ENCODE results near the gene MIDN. TPM values are rescaled to one million over a fixed set of nuclear protein-coding genes. Genes with fewer than 3 reads are reported as not detected.

The MIDN gene
- total and polyA plus RNA-seq, 4 donors = 39.7 to 185 (median 58.7) TPM

DNA sequence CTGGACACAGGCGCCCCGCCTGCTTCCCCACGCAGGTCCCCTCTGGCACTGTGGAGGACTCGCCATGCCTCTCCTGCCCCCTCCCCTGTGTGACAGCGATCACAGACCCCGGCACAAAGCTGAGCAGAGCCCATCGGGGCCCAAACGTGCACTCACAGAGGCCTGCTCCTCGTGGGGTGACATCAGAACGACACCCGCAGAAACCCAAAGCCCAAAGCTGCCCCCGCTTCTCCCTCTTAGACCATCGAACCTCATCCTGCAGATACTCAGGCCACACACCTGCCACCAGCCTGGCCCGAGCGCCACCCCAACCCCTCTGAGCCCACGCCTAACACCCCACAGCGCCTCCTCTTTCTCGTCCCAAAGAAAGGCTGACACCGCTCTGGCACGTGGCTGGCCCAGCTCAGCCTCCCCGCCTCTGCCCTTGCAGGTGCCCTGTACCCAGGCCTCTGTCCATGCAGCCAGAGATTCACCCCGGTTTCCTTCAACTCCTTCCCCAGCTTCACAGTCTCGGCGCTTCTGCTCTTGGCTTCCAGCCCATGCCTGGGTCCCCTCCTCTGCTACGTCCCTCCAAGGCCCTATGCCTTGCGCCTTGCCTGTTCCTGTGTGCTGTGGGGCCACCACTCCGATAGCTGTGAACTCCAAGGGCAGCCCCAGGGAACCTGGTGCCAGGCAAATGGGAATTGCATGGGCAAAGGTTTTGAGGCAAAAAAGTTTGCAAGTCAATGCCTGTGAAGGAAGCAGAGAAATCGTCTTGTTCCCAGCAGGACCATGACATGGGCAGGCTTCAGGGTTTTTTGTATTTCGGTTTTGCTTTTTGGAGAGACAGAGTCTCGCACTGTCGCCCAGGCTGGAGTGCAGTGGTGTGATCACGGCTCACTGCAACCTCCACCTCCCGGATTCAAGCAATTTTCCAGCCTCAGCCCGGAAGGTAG lies 9.7 kb upstream of the MIDN start:
- ATAC-seq (ENCODE audit: insufficient read depth, low FRiP score) (no peak), DNase-seq (peak in 1 of 3 donors; percentile 7)
- no peak overlapping the region for H3K9ac ChIP-seq (ENCODE audit: insufficient read depth in 1 of 2, low read length in 2 of 2)
- H3K36me3 ChIP-seq (ENCODE audit: control insufficient read depth in 4 of 4, insufficient read depth in 4 of 4, low read length in 4 of 4) = no peaks in the 10 kb centered on the region
- H3K27ac ChIP-seq (ENCODE audit: low read depth in 1 of 2, low read length in 1 of 2) = peak overlapping the region in 1 of 2 donors; percentile 18
- peaks cover 0 to 29% (median 7%) of the 10 kb centered on the region in 5 donors for H3K4me1 ChIP-seq (ENCODE audit: control insufficient read depth in 5 of 5, insufficient read depth in 5 of 5, low read length in 5 of 5)
- TF ChIP-seq, protein P1, sequence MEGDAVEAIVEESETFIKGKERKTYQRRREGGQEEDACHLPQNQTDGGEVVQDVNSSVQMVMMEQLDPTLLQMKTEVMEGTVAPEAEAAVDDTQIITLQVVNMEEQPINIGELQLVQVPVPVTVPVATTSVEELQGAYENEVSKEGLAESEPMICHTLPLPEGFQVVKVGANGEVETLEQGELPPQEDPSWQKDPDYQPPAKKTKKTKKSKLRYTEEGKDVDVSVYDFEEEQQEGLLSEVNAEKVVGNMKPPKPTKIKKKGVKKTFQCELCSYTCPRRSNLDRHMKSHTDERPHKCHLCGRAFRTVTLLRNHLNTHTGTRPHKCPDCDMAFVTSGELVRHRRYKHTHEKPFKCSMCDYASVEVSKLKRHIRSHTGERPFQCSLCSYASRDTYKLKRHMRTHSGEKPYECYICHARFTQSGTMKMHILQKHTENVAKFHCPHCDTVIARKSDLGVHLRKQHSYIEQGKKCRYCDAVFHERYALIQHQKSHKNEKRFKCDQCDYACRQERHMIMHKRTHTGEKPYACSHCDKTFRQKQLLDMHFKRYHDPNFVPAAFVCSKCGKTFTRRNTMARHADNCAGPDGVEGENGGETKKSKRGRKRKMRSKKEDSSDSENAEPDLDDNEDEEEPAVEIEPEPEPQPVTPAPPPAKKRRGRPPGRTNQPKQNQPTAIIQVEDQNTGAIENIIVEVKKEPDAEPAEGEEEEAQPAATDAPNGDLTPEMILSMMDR (IDR thresholded peaks at IDR 0.05; ENCODE audit: control extremely low read depth, extremely low read depth) = no peak
- H3K27me3 ChIP-seq (ENCODE audit: control insufficient read depth in 3 of 3, insufficient read depth in 3 of 3, low read length in 2 of 3) = no peaks in the 10 kb centered on the region
- WGBS, 2 donors = 65 to 70% methylated on average over 31 to 34 of the region's 34 CpGs
- H3K4me3 ChIP-seq = no peak overlapping the region
- H3K9me3 ChIP-seq (ENCODE audit: control insufficient read depth in 4 of 4, insufficient read depth in 3 of 4, low read length in 3 of 4) = no peaks in the 10 kb centered on the region

DNA sequence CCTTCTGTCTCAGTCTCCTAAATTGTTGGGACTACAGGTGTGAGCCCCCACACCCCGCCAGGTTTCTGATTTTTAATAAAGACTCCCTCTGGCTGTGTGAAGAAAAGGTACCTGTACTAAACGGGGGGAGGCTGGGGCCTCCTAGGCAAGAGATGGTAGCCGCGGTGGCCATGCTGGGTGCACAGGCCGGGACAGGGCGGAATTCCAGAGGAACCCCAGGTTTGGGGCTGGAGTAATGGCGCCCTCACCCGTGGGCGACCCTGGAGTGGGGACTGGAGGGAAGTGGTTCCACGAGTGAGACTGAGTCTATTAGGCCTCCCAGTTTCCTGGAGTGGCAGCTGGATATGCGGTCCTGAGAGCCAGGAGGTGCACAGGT lies 9.0 kb upstream of the MIDN start:
- WGBS, 2 donors = 79 to 81% methylated on average over 11 of the region's 11 CpGs
- no peaks in the 10 kb centered on the region for H3K27me3 ChIP-seq (ENCODE audit: control insufficient read depth in 3 of 3, insufficient read depth in 3 of 3, low read length in 2 of 3)
- TF ChIP-seq, protein P1 (IDR thresholded peaks at IDR 0.05; ENCODE audit: control extremely low read depth, extremely low read depth) = no peak

DNA sequence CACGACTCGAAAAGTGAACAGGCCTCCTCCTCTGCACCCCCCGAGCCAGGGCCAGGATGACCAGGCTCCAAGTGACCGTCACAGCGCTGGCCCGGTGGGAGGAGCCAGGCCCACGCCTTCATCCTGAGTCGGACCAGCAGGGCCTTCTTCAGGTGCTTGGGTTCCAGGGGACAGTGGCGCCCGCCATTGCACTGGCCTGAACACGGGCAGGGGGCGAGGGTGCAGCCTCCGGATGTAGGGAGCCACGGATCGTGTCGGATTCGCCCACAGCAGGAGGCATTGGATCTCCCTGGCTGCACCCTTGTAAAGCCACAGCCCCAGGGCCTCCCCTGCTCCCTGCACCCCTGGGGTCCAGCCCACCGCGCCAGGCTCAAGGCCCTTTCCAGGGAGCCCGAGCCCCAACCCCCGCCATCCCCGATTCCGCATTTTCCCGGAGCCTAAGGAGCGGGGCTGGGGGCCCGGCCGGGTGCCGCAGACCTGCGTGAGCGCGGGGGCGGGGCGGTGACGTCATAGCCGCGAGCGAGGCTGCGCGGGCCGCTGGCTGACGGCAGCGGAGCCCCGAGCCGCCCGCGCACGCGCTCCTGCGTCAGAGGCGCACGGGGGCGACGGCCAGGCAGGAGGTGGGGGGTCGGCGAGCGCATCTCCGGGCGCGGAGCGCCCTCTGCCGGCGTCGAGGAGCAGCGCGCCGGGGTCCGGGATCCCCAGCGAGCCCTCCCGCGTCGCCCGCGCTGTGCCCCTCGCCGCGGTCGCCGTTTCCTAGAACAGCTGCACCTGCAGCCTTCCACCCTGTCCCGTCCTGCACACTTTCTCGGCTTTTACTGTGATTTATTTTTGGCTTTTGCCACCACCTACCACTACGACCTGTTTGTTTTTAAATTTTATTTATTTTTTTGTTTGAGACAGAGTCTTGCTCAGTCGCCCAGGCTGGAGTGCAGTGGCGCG lies 8.3 kb upstream of the MIDN start:
- peaks cover 0 to 43% (median 22%) of the 10 kb centered on the region in 5 donors for H3K4me1 ChIP-seq (ENCODE audit: control insufficient read depth in 5 of 5, insufficient read depth in 5 of 5, low read length in 5 of 5)
- no peak overlapping the region for H3K9ac ChIP-seq (ENCODE audit: insufficient read depth in 1 of 2, low read length in 2 of 2)
- no peaks in the 10 kb centered on the region for H3K27me3 ChIP-seq (ENCODE audit: control insufficient read depth in 3 of 3, insufficient read depth in 3 of 3, low read length in 2 of 3)
- no peaks in the 10 kb centered on the region for H3K9me3 ChIP-seq (ENCODE audit: control insufficient read depth in 4 of 4, insufficient read depth in 3 of 4, low read length in 3 of 4)
- H3K4me3 ChIP-seq = no peak overlapping the region
- H3K27ac ChIP-seq (ENCODE audit: low read depth in 1 of 2, low read length in 1 of 2) = peak overlapping the region; percentile 70 to 80
- DNase-seq (peak; percentile 90 to 95 (median 92)), ATAC-seq (ENCODE audit: insufficient read depth, low FRiP score) (no peak)
- WGBS, 2 donors = 11 to 14% methylated on average over 64 to 84 of the region's 84 CpGs
- peaks cover 0 to 4% (median 0%) of the 10 kb centered on the region in 4 donors for H3K36me3 ChIP-seq (ENCODE audit: control insufficient read depth in 4 of 4, insufficient read depth in 4 of 4, low read length in 4 of 4)
- TF ChIP-seq, protein P1 (IDR thresholded peaks at IDR 0.05; ENCODE audit: control extremely low read depth, extremely low read depth) = peak; percentile 79

More for the DNA sequence above, 9.0 kb upstream of the MIDN start:
- H3K4me3 ChIP-seq = no peak overlapping the region
- no peak for DNase-seq
- ATAC-seq (ENCODE audit: insufficient read depth, low FRiP score) = no peak
- no peak overlapping the region for H3K9ac ChIP-seq (ENCODE audit: insufficient read depth in 1 of 2, low read length in 2 of 2)
- H3K9me3 ChIP-seq (ENCODE audit: control insufficient read depth in 4 of 4, insufficient read depth in 3 of 4, low read length in 3 of 4) = no peaks in the 10 kb centered on the region
- peaks cover 0 to 37% (median 15%) of the 10 kb centered on the region in 5 donors for H3K4me1 ChIP-seq (ENCODE audit: control insufficient read depth in 5 of 5, insufficient read depth in 5 of 5, low read length in 5 of 5)
- H3K27ac ChIP-seq (ENCODE audit: low read depth in 1 of 2, low read length in 1 of 2) = peak overlapping the region in 1 of 2 donors; percentile 80
- peaks cover 0 to 4% (median 0%) of the 10 kb centered on the region in 4 donors for H3K36me3 ChIP-seq (ENCODE audit: control insufficient read depth in 4 of 4, insufficient read depth in 4 of 4, low read length in 4 of 4)
